NCI-H748 treated with DMSO at 0.1 percent for 48 hours (cell line): Measurements from ENCODE around the gene ABCC8.

Source experiments
- DNase-seq: peaks from one replicate; lab custom pipeline; 2025; lab: John Stamatoyannopoulos, UW

ABCC8 gene

DNA sequence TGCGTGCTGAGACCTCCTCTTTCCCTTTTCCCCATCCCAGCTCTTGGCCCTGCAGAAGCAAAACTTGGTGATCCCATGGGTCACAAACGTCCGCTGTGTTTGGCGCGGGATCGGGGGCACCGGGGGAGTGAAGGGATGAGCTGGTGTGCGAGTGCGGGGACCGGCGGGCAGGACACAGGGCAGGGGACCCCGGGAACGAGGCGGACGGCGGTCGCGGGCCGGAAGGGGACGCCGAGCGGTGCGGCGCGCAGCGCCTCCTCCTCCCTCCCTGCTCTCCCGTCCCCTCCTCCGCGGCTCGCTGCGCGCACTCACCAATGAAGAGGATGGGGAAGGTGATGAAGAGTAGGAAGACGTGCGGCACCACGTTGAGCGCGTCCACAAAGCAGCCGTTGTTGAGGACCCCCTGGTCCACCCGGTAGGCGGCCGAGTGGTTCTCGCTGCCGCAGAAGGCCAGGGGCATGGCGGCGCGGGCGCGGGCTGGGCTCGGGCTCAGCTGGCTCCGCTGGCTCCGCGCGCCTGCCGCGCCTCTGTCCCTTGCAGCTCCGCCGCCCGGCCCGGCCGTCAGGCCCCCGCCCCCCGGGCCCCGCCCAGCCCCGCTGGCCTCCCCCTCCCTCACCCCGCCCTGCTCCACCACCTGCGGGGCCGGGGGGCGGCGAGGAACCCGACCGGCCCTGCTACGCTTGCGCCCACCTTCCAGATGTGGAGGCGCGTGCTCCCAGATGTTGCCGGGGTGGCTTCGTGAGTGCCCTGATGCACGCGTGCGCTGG, at the start of gene ABCC8:
Gene ABCC8 (minus strand): TSS at position 529 of the 767 bp plus-strand sequence. CDS start 69 bp downstream, at position 460.
- DNase-seq, result peak; percentile 23

DNA sequence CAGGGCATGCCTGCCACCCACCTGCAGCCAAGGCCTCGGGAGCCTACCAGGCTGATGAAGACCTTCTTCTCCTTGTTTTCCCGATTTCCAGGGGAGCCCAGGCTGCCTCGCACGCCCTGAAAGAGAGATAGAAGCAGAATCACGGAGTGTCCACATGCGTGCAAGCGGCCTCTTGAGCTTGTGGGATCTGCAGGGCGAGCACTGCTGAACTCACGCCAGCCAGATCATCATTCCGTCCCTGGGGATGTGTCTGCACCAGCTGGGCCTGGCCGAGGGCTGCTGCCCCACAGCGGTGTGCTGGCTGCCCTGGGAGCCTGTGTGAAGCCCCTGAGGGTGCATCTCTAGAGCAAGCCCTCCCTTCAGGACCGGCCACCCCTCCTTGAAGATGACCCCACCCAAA, 49.7 kb upstream of the ABCC8 start:
- DNase-seq, result no peak

DNA sequence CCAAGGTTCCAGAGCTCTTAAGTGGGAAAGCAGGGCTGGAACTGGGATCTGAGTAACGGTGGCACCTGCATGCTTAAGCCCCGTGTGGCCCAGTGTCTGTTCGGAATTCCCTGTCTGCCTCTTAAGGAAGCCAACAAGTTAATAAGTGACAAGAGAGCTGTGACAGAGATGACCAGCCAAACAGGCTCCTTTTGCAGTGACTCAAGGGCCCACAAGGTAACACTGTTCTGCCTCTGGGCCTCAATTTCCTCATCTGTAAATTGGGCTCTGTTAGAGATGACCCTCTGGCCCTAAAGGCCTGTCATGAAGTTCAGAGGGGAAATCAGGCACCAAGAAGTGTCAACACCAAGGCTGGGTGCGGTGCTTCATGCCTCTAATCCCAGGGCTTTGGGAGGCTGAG, 48.9 kb upstream of the ABCC8 start:
- no peak for DNase-seq

DNA sequence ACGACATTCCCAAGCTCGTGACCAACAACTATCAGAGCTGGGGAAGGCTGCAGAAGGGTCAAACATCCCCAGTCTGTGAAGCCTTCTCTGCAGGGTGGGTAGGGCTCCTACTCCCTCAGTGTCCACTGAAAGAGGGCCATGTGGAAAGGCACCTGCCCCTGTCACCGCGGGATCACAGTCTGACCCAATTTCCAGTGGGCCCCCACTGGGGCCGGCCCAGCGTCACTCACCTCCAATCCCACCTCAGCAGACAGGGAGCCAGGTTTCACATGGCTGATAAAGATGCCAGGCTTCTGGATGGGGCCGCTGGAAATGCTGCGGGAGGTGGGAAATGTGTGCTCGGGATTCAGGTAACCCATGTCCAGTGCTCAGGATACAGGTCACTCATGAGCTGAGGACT, 47.6 kb upstream of the ABCC8 start:
- DNase-seq, result no peak

DNA sequence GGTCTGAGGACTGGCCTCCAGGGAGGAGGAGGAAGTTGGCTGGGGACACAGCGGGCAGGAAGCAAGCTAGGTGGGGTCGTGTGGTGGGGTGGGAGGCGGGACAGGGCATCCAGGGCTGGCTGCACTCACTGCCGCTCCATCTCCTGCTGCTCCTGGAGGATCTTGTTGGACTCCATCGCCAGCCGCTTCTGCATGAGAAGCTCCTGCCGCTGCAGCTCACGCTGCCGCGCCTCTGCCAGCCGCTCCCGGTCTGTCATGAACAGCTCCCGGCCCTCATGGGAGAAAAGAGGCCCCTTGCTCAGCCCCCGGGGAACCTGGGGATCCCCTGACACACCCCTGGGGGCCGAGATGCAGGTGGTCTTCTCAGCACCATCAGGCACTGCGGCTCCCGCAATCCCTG, 46.0 kb upstream of the ABCC8 start:
- DNase-seq, result no peak

DNA sequence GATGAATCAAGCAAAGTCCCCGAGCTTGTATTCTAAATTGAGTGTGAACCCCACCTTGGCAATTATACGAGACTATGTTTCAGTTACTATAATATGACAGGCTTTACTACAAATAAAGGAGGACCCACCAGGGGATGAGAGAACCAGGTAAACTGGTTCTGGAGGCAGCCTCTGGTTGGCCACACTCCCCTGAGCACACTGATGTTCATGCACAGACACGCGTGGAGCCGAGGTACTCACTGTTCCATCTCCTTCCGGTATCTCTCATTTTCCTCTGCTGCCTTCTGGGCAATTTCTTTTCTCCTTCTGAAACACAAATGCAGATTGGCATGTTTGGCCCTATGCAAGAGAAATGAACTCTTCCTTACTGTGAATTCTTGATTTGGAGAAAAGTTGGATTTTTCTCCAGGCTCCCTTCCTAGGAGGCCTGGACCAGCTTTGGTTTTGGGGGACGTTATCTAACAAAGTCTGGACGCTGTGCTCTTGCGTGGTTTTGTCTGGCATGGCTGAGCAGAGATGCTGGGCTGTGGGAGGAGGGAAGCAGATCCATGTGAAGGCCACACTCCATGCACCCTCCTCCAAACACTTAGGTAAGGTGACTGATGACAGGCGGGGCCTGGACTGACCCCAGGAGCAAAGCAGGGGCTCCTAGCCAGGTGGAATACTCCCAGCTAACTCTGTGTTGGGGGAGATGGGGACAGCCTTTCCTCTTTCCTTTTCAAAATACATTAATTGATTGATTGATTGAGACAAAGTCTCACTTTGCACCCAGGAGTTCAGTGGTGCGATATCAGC, 44.7 kb upstream of the ABCC8 start:
- no peak for DNase-seq

DNA sequence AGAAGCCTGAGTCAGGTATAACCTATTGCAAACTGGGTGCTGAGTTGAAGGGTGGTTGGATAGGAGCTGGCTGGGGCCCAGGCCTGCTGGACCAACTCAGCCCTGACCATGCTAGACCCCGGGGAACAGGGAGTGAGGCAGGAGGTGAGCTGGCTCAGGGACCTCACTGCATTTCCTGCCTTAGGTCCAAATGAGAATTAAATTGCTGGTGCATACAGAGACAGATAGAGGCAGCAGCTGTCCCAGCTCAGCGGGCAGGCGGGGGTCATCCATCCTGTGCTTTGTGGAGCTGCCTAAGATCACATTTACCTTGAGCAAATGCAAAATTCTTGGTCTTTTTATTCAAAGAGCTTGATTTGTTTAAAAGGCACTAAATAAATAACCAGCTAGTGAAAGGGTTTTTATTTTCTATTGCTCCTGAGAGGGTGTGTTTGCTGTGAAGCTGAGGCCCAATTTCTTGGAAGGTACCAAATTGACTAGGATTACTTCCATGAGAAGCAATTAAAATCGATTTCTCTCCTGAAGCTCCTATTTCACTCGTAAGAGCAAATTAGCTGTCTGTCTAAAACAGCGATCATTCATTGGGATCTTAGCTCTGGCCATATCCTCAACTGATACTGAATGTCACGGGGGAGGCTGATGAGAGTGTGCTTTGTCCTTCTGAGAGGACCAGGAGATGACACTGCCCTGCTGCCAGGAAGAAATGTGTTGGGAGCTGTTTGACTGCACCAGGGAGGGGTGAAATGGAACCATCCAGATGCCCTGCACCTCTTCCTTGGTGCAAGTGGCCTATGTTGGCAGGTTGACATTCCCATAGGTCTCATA, 42.6 kb upstream of the ABCC8 start:
- peak; percentile 64 for DNase-seq

DNA sequence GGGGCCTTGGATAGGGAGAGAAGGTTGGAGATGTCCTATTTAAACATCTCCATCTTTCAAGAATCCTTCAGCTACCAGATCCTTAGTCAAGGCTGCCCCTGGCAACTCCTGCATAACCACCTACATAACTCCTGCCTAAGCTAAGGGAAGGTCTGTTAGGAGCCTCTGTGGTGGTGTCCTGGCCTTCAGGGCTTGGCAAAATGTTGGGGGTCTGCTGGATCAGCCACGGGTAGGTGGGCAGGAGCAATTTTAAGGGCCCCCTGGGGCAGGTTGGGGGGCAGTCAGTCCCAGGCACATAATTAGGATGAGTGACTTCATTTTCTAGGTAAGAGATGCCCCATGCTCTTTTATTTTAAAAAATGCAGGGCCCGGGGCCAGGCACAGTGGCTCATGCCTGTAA, 41.7 kb upstream of the ABCC8 start:
- no peak for DNase-seq

DNA sequence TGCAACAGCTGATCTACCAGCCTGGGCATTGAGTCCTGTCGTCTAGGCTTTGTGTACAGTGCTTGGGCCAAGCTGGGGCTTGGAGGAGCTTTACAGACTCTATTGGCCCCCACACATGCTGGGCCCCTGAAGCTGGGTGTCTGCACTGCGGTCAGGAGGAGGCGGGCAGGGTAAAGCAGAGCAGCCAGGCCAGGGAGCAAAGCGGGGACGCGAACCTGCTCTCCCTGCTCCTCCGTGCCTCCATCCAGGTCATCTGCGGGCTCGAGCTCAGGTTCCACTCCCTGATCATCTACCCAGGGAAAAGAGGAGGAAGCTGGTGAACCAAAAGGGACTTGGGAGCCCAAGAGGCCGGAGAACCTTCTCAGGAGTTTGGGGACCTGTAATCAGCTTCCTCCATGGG, 40.5 kb upstream of the ABCC8 start:
- no peak for DNase-seq

DNA sequence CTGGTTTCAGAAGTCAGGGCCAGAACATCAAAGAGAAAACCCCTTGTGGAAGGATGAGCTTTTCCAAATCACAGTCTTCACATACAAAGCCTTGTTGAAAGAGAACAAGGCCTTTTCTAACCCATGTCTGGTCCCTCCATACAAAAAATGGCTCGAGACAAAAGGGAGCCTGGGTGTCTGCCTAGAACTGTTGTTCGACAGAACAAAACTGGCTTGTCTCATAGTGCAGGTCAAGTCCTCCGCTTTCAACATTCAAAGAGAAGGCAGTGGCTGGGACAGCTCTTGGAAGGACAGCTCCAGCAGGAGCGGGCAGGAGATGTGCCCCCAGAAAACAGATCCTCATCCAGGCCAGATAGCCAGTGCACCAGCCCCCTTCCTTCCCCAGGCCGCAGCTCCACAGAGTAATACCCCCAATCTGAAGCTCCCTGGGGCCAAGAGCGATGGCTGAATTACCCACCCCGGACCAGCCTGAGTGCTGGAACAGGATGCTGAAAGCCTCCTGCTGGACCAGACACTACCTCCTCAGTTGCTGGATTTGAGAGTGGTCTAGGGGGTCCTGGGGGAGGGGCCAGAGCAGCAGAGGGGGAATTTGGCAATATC, 40.0 kb upstream of the ABCC8 start:
- no peak for DNase-seq

DNA sequence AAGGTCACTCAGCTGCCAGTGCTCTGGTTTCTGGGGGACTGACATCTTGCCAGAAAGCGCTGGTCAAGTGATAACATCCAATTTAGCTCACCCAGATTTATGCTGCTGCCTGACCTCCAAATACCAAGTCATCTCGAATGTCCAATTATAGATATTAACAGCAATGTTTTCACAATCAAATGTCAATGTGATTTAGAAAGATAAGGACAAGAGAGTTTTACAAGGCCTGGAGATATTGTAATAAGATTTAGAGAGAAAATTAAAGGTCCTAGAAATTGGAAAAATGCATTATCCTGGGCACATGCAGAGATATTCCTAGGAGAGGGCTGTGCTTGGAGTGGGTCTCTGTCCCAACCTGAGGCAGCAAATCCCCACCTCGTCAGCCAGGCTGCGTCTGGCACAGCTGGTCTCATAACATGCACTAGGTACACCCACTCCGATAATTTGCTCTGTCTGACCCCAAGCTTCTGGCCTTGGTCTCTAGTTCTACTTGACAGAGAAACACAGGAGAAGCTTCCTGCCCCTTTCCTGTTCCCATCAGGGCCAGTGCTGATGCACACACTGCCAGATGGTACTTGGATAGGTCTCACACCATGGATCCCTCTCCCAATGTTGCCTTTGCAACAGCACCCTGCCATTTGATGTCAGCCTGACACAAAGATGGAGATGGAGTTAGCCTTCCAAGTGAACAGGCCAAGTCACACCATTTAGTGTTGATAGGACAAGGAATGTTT, 39.0 kb upstream of the ABCC8 start:
- no peak for DNase-seq

DNA sequence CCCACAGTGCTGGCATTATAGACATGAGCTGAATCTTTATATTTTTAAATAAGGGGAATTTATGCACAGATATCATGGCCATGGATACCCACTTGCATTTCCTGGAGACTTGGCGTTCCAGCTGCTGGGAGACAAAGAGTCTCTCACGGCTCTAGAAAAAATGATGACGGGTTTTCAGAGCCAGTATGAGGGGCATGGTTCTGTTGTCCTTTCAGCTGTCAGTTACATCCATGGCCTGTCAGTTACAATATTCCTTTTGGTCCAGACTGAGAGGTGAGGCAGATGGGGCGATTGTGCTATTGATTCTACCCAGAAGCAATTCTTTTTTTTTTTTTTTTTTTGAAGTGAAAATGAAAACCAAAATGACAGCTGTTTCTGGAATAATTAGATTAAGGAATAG, 37.8 kb upstream of the ABCC8 start:
- no peak for DNase-seq

DNA sequence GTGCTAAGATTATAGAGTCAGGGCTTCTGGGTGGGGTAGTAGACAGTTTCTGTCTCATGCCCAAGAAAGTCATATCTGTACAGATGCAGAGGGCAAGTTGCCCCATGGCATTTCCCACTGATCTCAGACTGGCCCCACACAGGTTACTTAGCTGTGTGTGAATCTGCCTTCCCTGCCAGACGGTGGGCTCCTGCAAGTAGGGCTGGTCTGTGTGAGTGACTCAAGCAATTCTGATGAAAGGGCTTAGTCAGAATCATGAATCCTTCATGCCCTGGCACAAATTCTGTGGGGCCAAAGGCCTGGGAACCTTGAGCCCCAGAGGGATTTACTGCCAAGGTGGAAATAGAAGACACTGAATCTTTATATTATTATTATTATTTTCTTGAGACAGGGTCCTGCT, 37.2 kb upstream of the ABCC8 start:
- no peak for DNase-seq

DNA sequence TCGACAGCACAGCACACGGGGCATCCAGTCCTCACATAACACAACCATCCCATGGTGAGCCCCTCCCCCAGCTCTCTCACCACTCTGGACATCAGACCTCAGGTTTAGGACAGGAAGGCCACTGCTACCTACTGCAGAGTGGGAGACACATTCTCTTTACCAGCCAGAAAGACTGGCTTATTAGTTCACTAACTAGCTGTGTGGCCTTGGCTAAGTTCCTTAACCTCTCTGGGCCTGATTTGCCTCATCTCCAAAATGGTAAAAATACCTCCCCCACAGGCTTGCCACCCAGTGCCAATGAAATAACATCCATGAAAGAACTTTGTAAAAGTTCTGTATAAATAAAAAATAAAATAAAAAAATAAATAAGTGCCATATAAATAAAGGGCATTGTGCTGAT, 35.5 kb upstream of the ABCC8 start:
- no peak for DNase-seq

DNA sequence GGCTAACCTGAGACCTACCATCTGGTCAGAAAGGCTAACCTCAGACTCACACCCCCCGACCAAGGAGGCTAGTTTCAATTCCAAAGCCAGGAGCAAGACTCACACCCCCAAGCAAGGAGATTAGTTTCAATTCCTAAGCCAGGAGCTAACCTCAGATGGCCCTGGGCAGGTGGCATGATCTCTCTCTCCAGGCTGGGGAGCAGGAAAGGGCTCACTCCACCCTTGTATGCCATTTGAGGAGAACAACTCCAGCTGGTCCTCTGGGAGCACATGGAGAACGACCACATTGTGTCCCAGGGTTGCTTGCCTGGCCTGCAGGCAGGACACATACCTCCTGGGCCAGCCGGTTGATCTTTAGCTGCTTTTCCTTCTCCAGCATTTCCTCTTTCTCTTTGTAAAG, 34.9 kb upstream of the ABCC8 start:
- no peak for DNase-seq

DNA sequence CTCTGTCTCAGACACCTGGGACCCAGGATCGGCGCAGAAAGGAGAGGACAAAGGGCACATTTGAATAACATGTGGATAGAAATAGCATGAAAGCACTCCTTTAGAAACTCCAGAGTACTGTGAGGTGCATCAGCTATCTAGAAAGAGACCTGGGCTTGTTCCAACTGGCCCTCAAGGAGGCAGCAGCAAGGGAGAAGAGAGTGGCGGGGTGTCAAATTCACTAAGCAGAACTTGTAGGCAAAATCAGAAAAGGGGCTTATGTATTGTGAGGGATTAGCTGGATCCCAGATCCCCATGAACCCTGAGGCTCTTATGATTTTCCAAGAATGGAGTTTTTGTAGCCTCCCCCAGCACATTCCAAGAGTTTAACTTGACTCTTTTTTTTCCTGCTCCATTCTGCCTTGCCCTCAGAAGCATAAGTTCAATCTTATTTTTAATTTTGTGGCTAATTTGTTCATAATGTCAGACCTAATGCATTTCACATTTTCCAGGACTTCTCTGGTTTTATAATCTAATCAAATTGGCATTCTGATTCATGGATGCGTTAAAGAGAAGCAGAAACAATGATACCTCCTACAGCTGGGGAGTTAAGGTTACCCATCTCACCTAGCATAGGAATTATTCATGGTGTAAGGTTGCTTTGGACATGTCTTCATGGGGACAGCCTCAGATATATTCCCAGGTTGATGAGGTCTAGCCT, 34.0 kb upstream of the ABCC8 start:
- DNase-seq, result no peak

DNA sequence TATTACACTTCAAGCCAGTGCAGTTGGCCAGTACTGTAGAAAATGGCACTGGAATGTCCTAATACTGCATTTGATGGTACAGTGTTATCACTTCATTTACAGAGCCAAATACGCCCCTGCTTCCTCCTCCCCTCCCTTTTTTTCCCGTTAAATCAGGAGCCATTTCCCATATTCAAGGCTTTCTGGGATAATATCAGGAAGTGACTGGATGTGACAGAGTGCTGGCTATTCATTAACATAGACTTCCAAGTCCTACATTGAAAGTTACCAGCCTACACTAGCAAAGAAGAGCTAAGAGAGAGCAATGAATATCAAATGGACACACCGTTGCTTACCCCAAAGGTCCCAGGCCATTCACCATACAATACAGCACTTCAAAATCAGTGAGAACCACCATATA, 32.1 kb upstream of the ABCC8 start:
- DNase-seq, result no peak

DNA sequence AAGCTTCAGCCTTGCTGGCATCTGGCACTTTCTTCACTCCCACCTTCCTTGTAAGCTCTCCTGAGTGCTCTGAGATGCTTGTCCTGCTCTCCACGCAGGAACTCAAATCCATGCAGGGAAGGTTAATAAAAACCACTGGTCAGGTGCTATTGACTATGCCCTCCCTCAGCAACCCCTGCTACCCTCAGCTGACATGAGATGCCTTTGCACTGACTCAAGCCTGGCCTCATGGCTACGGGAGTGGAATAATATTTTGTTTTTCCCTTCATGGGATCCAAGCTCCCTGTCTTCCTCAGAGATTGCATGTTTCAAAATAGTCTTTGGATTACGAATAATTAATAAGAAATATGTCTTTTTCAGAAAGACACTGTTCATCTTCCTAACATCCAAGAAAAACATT, 31.7 kb upstream of the ABCC8 start:
- no peak for DNase-seq

DNA sequence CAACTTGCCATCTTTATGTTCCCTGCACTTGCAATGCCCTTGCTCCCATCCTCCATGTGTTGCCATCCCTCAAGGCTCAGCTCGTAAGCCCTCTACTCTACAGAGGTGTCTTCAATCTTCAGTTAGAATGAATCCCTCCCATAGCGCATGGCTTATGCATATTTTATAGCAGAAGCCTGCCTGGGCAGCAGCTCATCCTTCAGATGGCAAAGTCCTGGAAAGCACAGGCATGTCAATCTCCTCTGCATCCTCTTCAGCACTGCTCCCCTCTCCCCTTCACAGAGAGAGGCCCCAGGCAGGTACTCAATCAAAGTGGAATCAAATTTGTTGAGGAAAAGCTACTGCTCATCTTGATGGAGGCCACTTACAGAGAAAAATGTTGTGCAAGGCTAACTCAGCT, 31.1 kb upstream of the ABCC8 start:
- no peak for DNase-seq

DNA sequence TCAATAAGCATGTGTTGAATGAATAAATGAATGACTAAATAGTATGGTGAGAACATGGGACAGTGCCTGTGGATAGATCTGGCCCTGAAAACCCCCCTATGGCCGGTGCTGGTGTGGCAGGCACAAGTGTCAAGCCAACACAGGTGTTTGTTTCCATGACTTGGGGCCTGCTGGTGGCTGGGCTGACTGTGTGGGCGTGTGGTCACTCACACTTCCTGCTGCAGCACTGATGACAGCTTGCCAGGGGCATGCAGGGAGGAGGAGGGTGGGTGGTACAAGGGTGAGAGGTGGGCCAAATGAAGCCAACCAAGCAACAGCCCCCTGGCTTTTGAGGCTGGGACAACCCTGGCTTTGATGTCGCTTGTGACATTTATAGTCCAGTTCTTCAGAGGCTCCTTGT, 30.3 kb upstream of the ABCC8 start:
- no peak for DNase-seq

DNA sequence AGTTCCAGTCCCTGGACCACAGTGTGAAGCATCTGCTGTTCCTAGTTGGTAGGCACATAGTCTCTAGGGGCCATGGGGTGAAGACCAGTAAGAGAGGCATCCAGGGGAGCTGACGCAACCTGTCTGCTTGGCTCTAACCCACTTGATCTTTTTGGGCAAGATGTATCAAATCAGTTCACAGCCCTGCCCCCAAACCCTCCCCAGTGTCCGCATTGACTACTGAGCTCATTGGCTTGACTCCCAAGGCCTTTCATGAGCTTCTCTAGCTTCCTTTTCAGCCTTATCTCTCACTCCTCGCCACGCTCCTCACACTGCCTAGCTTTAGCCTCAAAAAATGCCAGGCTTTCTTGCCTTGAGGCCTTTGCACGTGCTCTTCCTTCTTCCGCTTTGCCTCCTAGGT, 29.7 kb upstream of the ABCC8 start:
- DNase-seq, result no peak
